AML-193 (cell line): ENCODE results near the gene SUSD2.
"Not testable (repeated sequence)": the region's sequence is repeated elsewhere in the genome, so short reads cannot be mapped to it uniquely, and the experiment has no call there.

Experiments used
- DNase-seq, 2 experiments: peaks; one replicate each; lab custom pipeline; 2025; lab: John Stamatoyannopoulos, UW

SUSD2 gene

GRCh38 chr22:24176040-24176439 is 5.2 kb upstream of the SUSD2 start:
- DNase-seq: no peak

GRCh38 chr22:24176630-24177029 is 4.7 kb upstream of the SUSD2 start:
- DNase-seq: no peak

- DNase-seq: no peak
Observed at GRCh38 chr22:24177045-24177444, 4.2 kb upstream of the SUSD2 start.

- no peak for DNase-seq
Observed at GRCh38 chr22:24177456-24177855, 3.8 kb upstream of the SUSD2 start.

GRCh38 chr22:24178021-24178431 is 3.3 kb upstream of the SUSD2 start:
- no peak for DNase-seq

- DNase-seq: no peak
Observed at GRCh38 chr22:24178502-24179440, 2.5 kb upstream of the SUSD2 start.

GRCh38 chr22:24179478-24180210 is 1.6 kb upstream of the SUSD2 start:
- no peak for DNase-seq

GRCh38 chr22:24180316-24181087 is 785 bp upstream of the SUSD2 start:
- no peak for DNase-seq

- no peak for DNase-seq
Observed at GRCh38 chr22:24181996-24182899, 961 bp downstream of the SUSD2 start.

GRCh38 chr22:24182900-24183246 is 1.6 kb downstream of the SUSD2 start:
- not testable (repeated sequence) for DNase-seq

GRCh38 chr22:24183321-24184031 is 2.2 kb downstream of the SUSD2 start:
- no peak for DNase-seq

GRCh38 chr22:24184057-24184798 is 2.9 kb downstream of the SUSD2 start:
- DNase-seq: no peak

- DNase-seq: no peak
Observed at GRCh38 chr22:24185001-24185500, 3.8 kb downstream of the SUSD2 start.

- no peak for DNase-seq
Observed at GRCh38 chr22:24185501-24186351, 4.4 kb downstream of the SUSD2 start.

- DNase-seq: no peak
Observed at GRCh38 chr22:24186352-24186740, 5.1 kb downstream of the SUSD2 start.

GRCh38 chr22:24186892-24187670 is 5.8 kb downstream of the SUSD2 start:
- no peak for DNase-seq

GRCh38 chr22:24187731-24188644 is 6.7 kb downstream of the SUSD2 start:
- DNase-seq: no peak
